Chondrocyte (in vitro differentiated cells): Measurements from ENCODE around the gene CHTF18. TPM values are rescaled to one million over a fixed set of nuclear protein-coding genes. Genes with fewer than 3 reads are reported as not detected.

Experiments
- DNase-seq: peaks from one replicate; pipeline ENCODE4 v3.0.0; 2021; ENCODE audit warnings: mixed read lengths, low spot score
- H3K27ac Mint-ChIP-seq: one replicate; pipeline ENCODE4 v1.8.0; 2021; ENCODE audit warnings: mild to moderate bottlenecking, moderate library complexity, mixed read lengths; ENCODE audit not compliant: unreplicated experiment
- H3K27me3 Mint-ChIP-seq: 2 replicates; pipeline ENCODE4 v1.8.0; 2021; ENCODE audit warnings: low read depth, mixed read lengths
- H3K36me3 Mint-ChIP-seq: 2 replicates; pipeline ENCODE4 v1.8.0; 2021; ENCODE audit warnings: low read depth, mixed read lengths
- H3K4me1 Mint-ChIP-seq: 2 replicates; pipeline ENCODE4 v1.8.0; 2021; ENCODE audit warnings: low read depth, mild to moderate bottlenecking, mixed read lengths
- H3K4me3 Mint-ChIP-seq: one replicate; pipeline ENCODE4 v1.8.0; 2021; ENCODE audit warnings: mild to moderate bottlenecking, moderate library complexity, mixed read lengths; ENCODE audit not compliant: unreplicated experiment
- H3K9me3 Mint-ChIP-seq: 2 replicates; pipeline ENCODE4 v1.8.0; 2021; ENCODE audit warnings: low read depth, mixed read lengths
- CTCF ChIP-seq: fragments of 200-600 bp; sonication (generic); IDR thresholded peaks from 2 replicates; pipeline ENCODE4 v1.5.0; 2021; ENCODE audit warnings: antibody characterized with exemption, mild to moderate bottlenecking, moderate library complexity
- long read RNA-seq: library from polyadenylated mRNA; stranded (forward); transcript quantifications from one replicate; pipeline ENCODE4 v2.0.0, GENCODE V29; 2021
- total RNA-seq: library from RNA; stranded (reverse); gene quantifications from 3 replicates; pipeline ENCODE4 v1.2.1, GENCODE V29; 2021

The CHTF18 gene
- total RNA-seq = 12.8 to 35.9 TPM (median 13.3 TPM) in 3 replicates
- long read RNA-seq, transcript CHTF18-201 (22 exons, 3,090 nt) = major isoform, 9 of 22 reads
- long read RNA-seq, partial matches to known transcripts = 1 of 22 reads
- long read RNA-seq, other reads (novel, unspliced or antisense) = 12 of 22 reads

GRCh38 chr16:788399-789126, at the start of gene CHTF18:
TSS of gene CHTF18 (plus strand) at chr16:788620. CDS start at chr16:788685, 65 bp downstream.
- Mint-ChIP-seq H3K4me3 (peak within 1 kb of the TSS; percentile 83), H3K27ac (peak within 1 kb of the TSS; percentile 17), H3K27me3 (no peaks in the 10 kb centered on the region), H3K4me1 (peaks cover 3% of the 10 kb centered on the region), H3K9me3 (no peaks in the 10 kb centered on the region), H3K36me3 (peaks cover 3% of the 10 kb centered on the region)
- no peak for DNase-seq
- TF ChIP-seq CTCF = no peak

- DNase-seq = no peak
- Mint-ChIP-seq H3K4me1 (peaks cover 13% of the 10 kb centered on the region), H3K27ac (peak overlapping the region; percentile 41), H3K4me3 (peak overlapping the region; percentile 75), H3K27me3 (no peaks in the 10 kb centered on the region), H3K36me3 (peaks cover 8% of the 10 kb centered on the region), H3K9me3 (no peaks in the 10 kb centered on the region)
- no peak for TF ChIP-seq CTCF
These were observed 48.6 kb upstream of the CHTF18 start for GRCh38 chr16:739560-740458.

- peak overlapping the region; percentile 75 for H3K4me3 Mint-ChIP-seq
- DNase-seq = no peak
- H3K4me1 Mint-ChIP-seq = peaks cover 13% of the 10 kb centered on the region
- no peaks in the 10 kb centered on the region for H3K27me3 Mint-ChIP-seq
- no peaks in the 10 kb centered on the region for H3K9me3 Mint-ChIP-seq
- TF ChIP-seq CTCF = no peak
- no peak overlapping the region for H3K27ac Mint-ChIP-seq
- H3K36me3 Mint-ChIP-seq = peaks cover 5% of the 10 kb centered on the region
These were observed 48.0 kb upstream of the CHTF18 start for GRCh38 chr16:740459-740763.

GRCh38 chr16:740764-741505, 47.5 kb upstream of the CHTF18 start, which contains the start of gene CIAO3:
TSS of gene CIAO3 (minus strand) at chr16:740997. CDS start at chr16:740985, 12 bp downstream.
- Mint-ChIP-seq H3K27me3 (no peaks in the 10 kb centered on the region), H3K4me1 (peaks cover 13% of the 10 kb centered on the region), H3K9me3 (no peaks in the 10 kb centered on the region), H3K4me3 (peak within 1 kb of the TSS; percentile 75), H3K36me3 (peaks cover 5% of the 10 kb centered on the region), H3K27ac (peak within 1 kb of the TSS; percentile 41)
- TF ChIP-seq CTCF = peak; percentile 92
- no peak for DNase-seq
